ENCODE data around the gene SYNC. TPM values are rescaled to one million over a fixed set of nuclear protein-coding genes. Genes with fewer than 3 reads are reported as not detected.
A peak's percentile ranks its signal among the peaks of the same experiment; 100 is the strongest.

SYNC gene
- total and polyA plus RNA-seq, 9 of the 15 experiments (the other 6 are each of a cell fraction or from before 2014, with no cell fraction given) = 0.49 to 1.1 (median 0.87) TPM

DNA sequence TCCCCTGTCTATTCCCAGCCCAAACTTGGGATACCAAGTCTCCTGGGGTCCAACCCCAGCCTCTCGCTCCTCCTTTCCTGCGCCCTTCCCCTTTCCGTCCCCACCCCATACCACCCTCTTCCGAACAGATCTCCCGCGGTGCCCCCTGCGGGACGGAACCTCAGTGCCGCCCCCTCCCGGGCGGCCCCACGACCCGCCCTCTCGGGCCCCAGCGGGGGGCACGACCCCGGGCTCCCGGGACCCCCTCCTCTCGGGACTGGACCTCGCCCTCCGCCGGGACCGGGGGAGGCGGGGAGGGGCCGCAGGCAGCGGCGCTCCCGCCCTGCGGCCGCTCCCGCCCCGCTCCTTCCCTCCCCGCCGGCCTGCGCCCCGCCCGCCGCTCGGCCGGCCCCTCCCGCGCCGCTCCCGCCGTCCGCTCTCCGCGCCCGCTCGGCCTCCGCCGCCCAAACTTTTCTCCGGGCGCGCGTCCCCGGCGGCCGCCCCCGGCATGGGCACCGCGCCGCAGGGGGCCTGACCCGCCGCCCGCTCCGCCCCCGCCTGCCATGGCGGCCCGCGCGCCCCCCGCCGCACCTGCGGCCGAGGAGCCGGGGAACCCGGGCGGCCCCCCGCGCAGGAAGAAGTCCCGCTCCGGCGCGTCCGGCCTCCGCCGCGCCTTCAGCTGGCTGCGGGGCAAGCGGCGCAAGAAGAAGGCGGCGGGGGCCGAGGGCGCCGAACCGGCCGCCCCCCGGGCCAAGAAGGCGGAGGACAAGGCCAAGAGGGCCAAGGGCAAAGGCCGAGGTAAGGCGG lies 39.0 kb upstream of the SYNC start (continued):
- TF ChIP-seq, protein P1, sequence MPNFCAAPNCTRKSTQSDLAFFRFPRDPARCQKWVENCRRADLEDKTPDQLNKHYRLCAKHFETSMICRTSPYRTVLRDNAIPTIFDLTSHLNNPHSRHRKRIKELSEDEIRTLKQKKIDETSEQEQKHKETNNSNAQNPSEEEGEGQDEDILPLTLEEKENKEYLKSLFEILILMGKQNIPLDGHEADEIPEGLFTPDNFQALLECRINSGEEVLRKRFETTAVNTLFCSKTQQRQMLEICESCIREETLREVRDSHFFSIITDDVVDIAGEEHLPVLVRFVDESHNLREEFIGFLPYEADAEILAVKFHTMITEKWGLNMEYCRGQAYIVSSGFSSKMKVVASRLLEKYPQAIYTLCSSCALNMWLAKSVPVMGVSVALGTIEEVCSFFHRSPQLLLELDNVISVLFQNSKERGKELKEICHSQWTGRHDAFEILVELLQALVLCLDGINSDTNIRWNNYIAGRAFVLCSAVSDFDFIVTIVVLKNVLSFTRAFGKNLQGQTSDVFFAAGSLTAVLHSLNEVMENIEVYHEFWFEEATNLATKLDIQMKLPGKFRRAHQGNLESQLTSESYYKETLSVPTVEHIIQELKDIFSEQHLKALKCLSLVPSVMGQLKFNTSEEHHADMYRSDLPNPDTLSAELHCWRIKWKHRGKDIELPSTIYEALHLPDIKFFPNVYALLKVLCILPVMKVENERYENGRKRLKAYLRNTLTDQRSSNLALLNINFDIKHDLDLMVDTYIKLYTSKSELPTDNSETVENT (CRISPR knock-in tag; IDR thresholded peaks at IDR 0.05) = 0 out of 2 replicates have a peak, but pooled peaks have one; percentile 12
- TF ChIP-seq XRCC3 (IDR thresholded peaks at IDR 0.05) (no peak), PCBP1 (IDR thresholded peaks at IDR 0.05; ENCODE audit: low read depth, low read length, poor library complexity, severe bottlenecking) (peak; percentile 75), CHD1 (IDR thresholded peaks at IDR 0.05; ENCODE audit: low read length) (no peak), ZFX (CRISPR knock-in tag; IDR thresholded peaks at IDR 0.05) (peak; percentile 56), ZNF79 (CRISPR knock-in tag; IDR thresholded peaks at IDR 0.05; ENCODE audit: low read depth) (no peak), CTBP1 (IDR thresholded peaks at IDR 0.05; ENCODE audit: borderline replicate concordance) (peak; percentile 48), FOXP1 (CRISPR knock-in tag; IDR thresholded peaks at IDR 0.05) (0 out of 2 replicates have a peak, but pooled peaks have one; percentile 58), SPI1 (IDR thresholded peaks at IDR 0.05; ENCODE audit: borderline replicate concordance, low read depth, low read length) (peak; percentile 75; the same call in 1 of the 2 replicates), GATAD2A (IDR thresholded peaks at IDR 0.05) (peak; percentile 86), NCOA4 (IDR thresholded peaks at IDR 0.05; ENCODE audit: partially characterized antibody) (no peak)
- TF ChIP-seq, protein P2, sequence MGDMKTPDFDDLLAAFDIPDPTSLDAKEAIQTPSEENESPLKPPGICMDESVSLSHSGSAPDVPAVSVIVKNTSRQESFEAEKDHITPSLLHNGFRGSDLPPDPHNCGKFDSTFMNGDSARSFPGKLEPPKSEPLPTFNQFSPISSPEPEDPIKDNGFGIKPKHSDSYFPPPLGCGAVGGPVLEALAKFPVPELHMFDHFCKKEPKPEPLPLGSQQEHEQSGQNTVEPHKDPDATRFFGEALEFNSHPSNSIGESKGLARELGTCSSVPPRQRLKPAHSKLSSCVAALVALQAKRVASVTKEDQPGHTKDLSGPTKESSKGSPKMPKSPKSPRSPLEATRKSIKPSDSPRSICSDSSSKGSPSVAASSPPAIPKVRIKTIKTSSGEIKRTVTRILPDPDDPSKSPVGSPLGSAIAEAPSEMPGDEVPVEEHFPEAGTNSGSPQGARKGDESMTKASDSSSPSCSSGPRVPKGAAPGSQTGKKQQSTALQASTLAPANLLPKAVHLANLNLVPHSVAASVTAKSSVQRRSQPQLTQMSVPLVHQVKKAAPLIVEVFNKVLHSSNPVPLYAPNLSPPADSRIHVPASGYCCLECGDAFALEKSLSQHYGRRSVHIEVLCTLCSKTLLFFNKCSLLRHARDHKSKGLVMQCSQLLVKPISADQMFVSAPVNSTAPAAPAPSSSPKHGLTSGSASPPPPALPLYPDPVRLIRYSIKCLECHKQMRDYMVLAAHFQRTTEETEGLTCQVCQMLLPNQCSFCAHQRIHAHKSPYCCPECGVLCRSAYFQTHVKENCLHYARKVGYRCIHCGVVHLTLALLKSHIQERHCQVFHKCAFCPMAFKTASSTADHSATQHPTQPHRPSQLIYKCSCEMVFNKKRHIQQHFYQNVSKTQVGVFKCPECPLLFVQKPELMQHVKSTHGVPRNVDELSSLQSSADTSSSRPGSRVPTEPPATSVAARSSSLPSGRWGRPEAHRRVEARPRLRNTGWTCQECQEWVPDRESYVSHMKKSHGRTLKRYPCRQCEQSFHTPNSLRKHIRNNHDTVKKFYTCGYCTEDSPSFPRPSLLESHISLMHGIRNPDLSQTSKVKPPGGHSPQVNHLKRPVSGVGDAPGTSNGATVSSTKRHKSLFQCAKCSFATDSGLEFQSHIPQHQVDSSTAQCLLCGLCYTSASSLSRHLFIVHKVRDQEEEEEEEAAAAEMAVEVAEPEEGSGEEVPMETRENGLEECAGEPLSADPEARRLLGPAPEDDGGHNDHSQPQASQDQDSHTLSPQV (IDR thresholded peaks at IDR 0.05) = peak; percentile 43; the same call in 1 of the 2 replicates
- TF ChIP-seq, protein P3, sequence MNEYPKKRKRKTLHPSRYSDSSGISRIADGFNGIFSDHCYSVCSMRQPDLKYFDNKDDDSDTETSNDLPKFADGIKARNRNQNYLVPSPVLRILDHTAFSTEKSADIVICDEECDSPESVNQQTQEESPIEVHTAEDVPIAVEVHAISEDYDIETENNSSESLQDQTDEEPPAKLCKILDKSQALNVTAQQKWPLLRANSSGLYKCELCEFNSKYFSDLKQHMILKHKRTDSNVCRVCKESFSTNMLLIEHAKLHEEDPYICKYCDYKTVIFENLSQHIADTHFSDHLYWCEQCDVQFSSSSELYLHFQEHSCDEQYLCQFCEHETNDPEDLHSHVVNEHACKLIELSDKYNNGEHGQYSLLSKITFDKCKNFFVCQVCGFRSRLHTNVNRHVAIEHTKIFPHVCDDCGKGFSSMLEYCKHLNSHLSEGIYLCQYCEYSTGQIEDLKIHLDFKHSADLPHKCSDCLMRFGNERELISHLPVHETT (CRISPR knock-in tag; conservative IDR thresholded peaks at IDR 0.05 in 1 of 2, IDR thresholded peaks at IDR 0.05 in 1 of 2) = peak in 1 of 2 experiments; percentile 67; a peak in 2 of 4 replicates
- TF ChIP-seq, protein P4, sequence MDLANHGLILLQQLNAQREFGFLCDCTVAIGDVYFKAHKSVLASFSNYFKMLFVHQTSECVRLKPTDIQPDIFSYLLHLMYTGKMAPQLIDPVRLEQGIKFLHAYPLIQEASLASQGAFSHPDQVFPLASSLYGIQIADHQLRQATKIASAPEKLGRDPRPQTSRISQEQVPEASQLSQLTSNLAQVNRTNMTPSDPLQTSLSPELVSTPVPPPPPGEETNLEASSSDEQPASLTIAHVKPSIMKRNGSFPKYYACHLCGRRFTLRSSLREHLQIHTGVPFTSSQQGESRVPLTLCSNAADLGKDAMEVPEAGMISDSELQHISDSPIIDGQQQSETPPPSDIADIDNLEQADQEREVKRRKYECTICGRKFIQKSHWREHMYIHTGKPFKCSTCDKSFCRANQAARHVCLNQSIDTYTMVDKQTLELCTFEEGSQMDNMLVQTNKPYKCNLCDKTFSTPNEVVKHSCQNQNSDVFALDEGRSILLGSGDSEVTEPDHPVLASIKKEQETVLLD (IDR thresholded peaks at IDR 0.05) = peak; percentile 54; the same call in 1 of the 2 replicates
- TF ChIP-seq, protein P5, sequence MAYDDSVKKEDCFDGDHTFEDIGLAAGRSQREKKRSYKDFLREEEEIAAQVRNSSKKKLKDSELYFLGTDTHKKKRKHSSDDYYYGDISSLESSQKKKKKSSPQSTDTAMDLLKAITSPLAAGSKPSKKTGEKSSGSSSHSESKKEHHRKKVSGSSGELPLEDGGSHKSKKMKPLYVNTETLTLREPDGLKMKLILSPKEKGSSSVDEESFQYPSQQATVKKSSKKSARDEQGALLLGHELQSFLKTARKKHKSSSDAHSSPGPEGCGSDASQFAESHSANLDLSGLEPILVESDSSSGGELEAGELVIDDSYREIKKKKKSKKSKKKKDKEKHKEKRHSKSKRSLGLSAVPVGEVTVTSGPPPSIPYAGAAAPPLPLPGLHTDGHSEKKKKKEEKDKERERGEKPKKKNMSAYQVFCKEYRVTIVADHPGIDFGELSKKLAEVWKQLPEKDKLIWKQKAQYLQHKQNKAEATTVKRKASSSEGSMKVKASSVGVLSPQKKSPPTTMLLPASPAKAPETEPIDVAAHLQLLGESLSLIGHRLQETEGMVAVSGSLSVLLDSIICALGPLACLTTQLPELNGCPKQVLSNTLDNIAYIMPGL (CRISPR knock-in tag; IDR thresholded peaks at IDR 0.05) = no peak

All from K562 (cell line).